NCI-H146 treated with DMSO at 0.1 percent for 48 hours (cell line): Measurements from ENCODE around the gene KCNIP2.
"Not testable (repeated sequence)": the region's sequence is repeated elsewhere in the genome, so short reads cannot be mapped to it uniquely, and the experiment has no call there.

Experiments used
- DNase-seq: peaks from one replicate; lab custom pipeline; 2025; ENCODE audit not compliant: unreplicated experiment; lab: John Stamatoyannopoulos, UW

KCNIP2 gene

GRCh38 chr10:101828766-101829551, 14.6 kb downstream of the KCNIP2 start:
- no peak for DNase-seq

GRCh38 chr10:101827919-101828600, 15.5 kb downstream of the KCNIP2 start:
- no peak for DNase-seq

- DNase-seq, result no peak
Measured at GRCh38 chr10:101826852-101827434, 16.7 kb downstream of the KCNIP2 start.

- no peak for DNase-seq
Measured at GRCh38 chr10:101824736-101825135, 18.9 kb downstream of the KCNIP2 start.

GRCh38 chr10:101818872-101819633, 24.5 kb downstream of the KCNIP2 start:
- DNase-seq, result no peak

DNA sequence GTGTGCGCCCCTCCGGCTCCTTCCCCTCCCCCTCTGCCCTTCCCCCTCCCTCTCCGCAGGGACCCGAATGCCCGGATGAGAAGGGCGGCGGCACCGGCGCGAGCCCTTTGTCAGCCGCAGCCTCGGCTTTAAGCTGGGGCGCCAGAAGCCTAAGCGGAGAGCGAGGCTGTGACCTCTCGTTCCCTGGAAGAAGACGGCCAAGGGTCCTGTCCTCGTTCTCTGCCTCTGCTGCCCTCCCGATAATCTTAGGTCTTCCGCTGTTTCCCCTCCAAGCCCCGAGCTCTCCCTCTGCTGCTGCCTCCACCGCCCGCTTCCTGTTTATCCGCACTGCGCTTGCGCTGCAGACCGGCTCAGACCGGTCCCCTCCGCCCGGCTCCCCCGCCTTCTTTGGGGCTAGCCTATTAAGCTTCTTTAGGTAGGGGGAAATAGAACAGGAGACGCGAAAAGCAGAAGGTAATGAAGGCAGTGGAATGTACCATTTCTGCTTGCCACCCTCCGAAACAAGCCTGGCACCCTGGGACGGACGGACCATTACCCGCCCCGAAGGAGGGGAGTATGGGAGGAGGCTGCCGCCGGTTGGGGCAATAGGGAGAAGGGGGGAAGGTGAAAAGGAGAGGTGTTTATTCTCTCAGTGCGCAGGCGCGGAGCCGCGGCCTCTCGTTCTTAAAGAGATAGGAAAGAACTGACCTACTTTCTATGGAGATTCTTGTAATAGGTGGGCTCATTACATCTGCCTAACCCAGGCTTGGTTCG, 25.3 kb downstream of the KCNIP2 start, which contains the start of gene OGA:
Gene OGA (minus strand): TSS at position 326 of the 753 bp plus-strand sequence. CDS start 422 bp downstream, outside the sequence.
- peak; percentile 99 for DNase-seq

- no peak for DNase-seq
Measured at GRCh38 chr10:101817337-101818118, 26.1 kb downstream of the KCNIP2 start.

- DNase-seq, result no peak
Measured at GRCh38 chr10:101816913-101817336, 26.7 kb downstream of the KCNIP2 start.

GRCh38 chr10:101816376-101816775, 27.2 kb downstream of the KCNIP2 start:
- no peak for DNase-seq

DNA sequence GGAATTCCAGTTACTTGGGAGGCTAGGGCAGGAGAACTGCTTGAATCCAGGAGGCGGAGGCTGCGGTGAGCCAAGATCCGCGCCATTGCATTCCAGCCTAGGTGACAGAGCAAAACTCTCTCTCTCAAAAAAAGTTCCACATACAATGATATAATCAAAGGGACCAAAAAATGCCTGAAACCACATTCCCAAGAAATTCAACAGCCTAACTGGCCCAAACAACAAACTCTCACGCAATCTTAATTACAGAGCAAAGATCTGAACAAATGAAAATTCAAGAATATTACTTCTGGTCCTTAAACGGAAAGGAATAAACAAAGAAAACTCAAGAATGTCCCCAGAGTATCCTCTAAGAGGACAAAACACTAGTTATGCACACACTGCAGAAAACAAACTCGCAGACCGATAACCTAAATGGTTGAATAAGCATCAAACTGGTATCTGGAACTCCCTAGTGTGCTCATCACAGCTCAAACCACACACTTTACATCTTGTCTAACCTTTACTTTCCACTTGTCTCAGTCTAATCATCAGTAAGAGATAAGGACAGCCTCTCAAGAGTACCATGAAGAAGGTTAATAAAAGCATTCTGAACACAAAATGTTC, 29.0 kb downstream of the KCNIP2 start:
- DNase-seq, result no peak

GRCh38 chr10:101812606-101813005, 31.0 kb downstream of the KCNIP2 start:
- no peak for DNase-seq

- no peak for DNase-seq
Measured at GRCh38 chr10:101807158-101807557, 36.4 kb downstream of the KCNIP2 start.

- DNase-seq, result no peak
Measured at GRCh38 chr10:101803511-101803910, 40.1 kb downstream of the KCNIP2 start.

DNA sequence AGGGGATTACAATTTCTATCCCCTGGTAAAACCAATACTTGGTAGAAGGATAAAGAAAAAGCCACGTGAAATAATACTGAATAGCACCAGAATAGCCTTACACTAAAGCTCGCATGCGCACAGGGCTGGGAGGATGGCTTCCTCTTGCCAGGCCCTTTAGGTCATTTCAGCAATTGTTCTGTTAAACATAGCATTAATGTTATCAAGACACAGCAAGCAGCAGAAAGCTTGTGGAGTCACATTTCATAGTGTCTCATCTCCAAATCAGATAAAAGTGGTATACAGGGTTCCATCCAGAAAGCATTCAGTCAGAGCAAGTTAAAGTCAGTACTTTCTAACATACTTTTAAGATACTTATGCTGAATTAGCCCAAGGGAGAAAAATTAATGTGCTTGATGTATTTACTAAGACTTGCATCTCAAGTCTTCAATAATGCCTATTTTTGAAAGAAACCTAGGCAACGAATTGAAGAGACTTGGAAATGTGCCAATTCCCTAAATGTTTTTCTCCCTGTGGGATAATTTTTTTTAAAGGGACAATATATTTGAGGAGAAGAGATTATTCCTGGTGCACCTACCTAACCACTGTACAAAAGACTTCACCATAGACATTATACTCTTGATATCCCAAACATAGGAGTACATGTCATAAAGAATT, 46.1 kb downstream of the KCNIP2 start:
- no peak for DNase-seq

GRCh38 chr10:101793526-101793925, 50.1 kb downstream of the KCNIP2 start:
- DNase-seq, result no peak

DNA sequence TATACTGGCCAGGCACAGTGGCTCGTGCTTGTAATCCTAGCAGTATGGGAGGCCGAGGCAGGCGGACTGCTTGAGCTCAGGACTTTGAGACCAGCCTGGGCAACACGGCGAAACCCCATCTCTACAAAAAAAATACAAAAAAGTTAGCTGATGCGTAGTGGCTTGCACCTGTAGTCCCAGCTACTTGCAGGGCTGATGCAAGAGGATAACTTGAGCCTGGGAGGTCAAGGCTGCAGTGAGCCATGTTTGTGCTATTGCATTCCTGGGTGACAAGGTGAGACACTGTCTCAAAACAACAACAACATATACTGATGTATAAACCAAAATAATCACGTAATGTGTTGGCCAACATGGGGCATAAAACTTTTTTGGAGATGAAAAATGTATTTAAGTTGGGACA, 53.9 kb downstream of the KCNIP2 start:
- DNase-seq, result no peak

- DNase-seq, result not testable (repeated sequence)
Measured at GRCh38 chr10:101789231-101789630, 54.4 kb downstream of the KCNIP2 start.

GRCh38 chr10:101785801-101786200, 57.8 kb downstream of the KCNIP2 start:
- DNase-seq, result no peak

GRCh38 chr10:101784558-101784957, 59.0 kb downstream of the KCNIP2 start:
- DNase-seq, result no peak
